ENCODE measurements around the gene RNU6-7. TPM values are rescaled to one million over a fixed set of nuclear protein-coding genes. Genes with fewer than 3 reads are reported as not detected.
A peak's percentile ranks its signal among the peaks of the same experiment; 100 is the strongest.

The RNU6-7 gene
- total RNA-seq, 1 donor from 2014 or later: not detected

DNA sequence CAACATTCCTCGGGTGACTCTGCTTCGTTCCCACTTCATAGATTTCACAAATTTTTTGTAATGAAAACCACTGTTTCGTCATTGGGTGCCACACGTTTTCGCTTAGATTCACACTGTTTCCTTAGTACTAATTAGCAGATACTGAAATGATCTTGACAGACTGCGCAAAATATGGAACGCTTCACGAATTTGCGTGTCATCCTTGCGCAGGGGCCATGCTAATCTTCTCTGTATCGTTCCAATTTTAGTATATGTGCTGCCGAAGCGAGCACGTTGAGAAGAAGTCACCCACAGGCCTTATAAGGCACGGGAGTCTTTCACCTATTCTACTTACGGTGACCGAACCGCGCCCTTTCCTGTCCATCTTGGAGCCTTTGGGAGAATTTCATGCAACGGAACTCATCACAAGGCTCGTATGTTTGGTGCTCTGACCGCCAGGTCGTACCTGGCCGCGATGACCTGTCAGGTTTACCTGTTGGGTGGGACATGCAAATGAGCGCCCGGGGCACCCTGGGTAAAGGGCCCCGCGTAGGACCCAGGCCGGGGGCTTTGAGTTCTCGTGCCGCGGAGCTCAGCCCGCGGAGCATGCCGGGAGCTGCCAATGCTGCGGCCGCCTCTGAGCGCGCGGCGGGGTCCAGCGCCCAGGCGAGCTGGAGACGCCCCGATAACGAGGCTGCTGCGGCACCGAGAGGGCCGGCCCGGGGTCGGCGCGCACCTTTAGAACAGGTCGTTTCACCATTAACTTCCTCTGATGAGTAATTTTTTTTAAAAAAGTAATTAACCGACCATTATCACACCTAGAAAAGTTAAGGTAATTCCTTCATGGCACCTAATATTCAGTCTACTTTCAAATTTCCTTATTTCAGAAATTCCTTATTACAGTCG lies 1.4 kb downstream of the RNU6-7 start, which contains the start of gene RNU6-8:
Gene RNU6-8 (minus strand): TSS at position 272 of the 885 bp plus-strand sequence.
- DNase-seq (ENCODE audit: missing footprints) (peak; percentile 91), ATAC-seq (peak; percentile 95)
- intact Hi-C loops (cut with DNase I): loop anchor here (1.0 to 2.0 kb wide), 3 partner anchors 52 to 642 kb away; partner anchors contain the start of gene NUBPL

DNA sequence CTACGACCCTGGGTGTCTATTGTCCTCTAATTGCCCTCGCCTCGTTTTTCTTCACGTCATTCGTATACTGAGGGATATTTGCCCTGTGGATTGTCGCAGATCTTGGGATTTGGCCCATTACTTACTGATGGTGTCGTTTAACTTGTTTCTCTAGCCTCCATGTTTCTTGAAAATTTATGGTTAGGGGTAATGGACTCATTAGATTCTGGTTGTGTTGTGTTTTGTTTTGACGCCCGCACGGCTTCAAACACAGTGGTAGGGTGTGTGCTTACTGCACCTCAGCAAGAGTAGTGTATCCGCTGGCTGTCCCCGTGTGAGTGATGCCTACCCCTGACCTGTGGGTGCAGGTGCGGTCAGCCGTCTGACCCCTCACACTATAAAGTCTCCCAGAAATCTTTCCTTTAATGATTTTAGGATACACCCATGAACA lies 2.1 kb downstream of the RNU6-7 start:
- intact Hi-C loops (cut with DNase I): loop anchor here (1.0 to 2.0 kb wide), 3 partner anchors 51 to 643 kb away; partner anchors contain the start of gene NUBPL
- ATAC-seq: no peak

DNA sequence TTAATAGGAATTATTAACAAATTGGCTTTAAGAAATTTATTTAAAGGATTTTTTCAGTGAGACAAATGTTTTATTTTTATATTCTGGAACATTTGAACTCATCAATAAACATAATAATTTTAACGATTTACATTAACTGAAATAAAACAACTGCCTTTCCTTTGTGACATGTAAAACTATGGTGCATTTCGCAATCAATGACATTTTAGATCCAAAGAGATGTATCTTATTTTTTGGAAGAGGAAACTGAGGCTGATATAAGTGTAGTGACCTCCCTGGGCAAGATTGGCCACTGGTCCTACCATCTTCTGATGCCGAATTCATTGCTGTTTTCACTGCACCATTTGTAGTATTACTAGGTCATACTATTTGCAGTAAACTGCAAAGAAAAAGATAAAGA lies 3.7 kb downstream of the RNU6-7 start:
- intact Hi-C loops (cut with DNase I): no loop called here
- ATAC-seq: no peak
- no peak for DNase-seq (ENCODE audit: missing footprints)

More for the DNA sequence above, 2.1 kb downstream of the RNU6-7 start:
- no peak for DNase-seq (ENCODE audit: missing footprints)

DNA sequence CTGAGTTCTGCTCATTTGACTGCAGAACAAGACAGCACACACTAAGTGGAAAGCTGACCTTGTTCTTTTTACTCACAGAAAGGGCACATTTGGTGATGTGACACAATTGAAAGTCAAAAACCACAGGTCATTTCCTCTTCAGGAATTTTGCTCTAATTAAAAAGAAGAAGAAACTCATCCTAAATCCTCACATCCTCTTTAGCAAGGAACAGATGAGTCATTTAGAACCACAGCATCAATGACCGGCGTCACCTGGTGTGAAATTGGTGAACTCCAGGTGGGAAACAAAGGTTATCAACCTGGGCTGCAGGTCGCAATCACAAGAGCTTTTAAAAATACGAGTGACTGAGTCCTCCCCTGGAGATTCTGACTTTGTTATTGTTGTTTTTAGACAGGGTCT lies 4.1 kb downstream of the RNU6-7 start:
- intact Hi-C loops (cut with DNase I): no loop called here
- no peak for ATAC-seq

DNA sequence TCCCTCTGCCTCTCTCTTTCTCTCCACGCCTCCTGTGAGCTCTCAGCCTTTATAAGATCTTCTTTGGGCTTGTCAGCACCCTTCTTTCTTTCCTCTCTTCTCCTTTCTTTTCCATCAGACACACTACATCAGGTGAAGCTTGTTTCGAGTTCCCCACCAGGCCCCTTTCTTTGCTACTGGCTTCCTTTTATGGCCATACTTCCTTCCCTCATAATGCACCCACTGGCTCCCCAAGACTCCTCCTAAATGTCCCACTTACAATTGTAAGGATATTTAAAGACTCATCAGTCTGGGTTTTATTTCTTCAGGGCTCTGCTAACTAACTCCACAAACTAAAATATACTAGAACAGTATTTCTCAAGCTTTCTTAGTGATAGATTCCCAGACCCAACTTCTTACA lies 4.7 kb downstream of the RNU6-7 start:
- DNase-seq (ENCODE audit: missing footprints) (no peak), ATAC-seq (no peak)
- intact Hi-C loops (cut with DNase I): no loop called here

More for the DNA sequence above, 4.1 kb downstream of the RNU6-7 start:
- DNase-seq (ENCODE audit: missing footprints): no peak

DNA sequence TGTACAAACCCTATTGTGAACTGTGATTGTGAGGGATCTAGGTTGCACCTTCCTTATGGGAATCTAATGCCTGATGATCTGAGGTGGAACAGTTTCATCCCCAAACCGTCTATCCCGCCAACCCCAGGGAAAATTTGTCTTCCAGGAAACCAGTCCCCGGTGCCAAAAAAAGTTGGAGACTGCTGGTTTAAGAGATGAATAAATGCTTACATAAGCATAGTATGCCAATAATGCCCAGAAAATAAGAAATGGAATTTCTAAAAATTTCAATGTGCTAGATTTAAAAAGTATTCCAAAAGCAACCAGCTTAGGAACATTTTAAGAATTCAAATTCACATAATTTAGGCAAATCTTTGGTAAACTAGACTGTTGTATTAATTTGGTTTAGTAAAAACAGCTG lies 6.6 kb downstream of the RNU6-7 start:
- intact Hi-C loops (cut with DNase I): no loop called here
- no peak for ATAC-seq
- no peak for DNase-seq (ENCODE audit: missing footprints)

GRCh38 chr14:32209471-32209870 lies 7.6 kb downstream of the RNU6-7 start:
- intact Hi-C loops (cut with DNase I): no loop called here
- DNase-seq (ENCODE audit: missing footprints): no peak
- no peak for ATAC-seq

- no peak for ATAC-seq
Observed at GRCh38 chr14:32211068-32211404, 9.2 kb downstream of the RNU6-7 start.

GRCh38 chr14:32212833-32213232 lies 11.0 kb downstream of the RNU6-7 start:
- intact Hi-C loops (cut with DNase I): no loop called here
- DNase-seq (ENCODE audit: missing footprints) (no peak), ATAC-seq (no peak)

More at GRCh38 chr14:32211068-32211404, 9.2 kb downstream of the RNU6-7 start:
- DNase-seq (ENCODE audit: missing footprints): no peak
- intact Hi-C loops (cut with DNase I): no loop called here

DNA sequence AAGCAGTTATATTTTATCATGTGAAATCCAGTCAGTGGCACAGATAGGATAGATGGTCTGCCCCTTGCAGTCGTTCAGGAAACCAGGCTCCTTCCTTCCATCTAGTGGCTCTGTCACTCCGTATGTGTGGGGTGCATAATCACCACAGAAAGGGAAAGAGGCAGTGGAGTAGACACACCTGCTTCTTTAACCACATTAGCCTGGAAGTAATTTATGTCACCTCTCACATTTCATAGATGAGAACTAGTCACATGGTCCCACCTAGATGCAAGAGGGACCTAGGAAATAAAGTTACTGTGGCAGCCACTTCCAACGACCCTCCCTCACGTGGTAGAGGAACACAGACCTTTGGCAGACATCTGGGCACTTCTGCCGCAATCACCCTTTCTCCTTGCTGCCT lies 15.5 kb downstream of the RNU6-7 start:
- ATAC-seq (no peak), DNase-seq (ENCODE audit: missing footprints) (no peak)
- intact Hi-C loops (cut with DNase I): no loop called here

GRCh38 chr14:32224737-32225377 lies 23.0 kb downstream of the RNU6-7 start:
- ATAC-seq (peak; percentile 55), DNase-seq (ENCODE audit: missing footprints) (no peak)
- intact Hi-C loops (cut with DNase I): no loop called here

DNA sequence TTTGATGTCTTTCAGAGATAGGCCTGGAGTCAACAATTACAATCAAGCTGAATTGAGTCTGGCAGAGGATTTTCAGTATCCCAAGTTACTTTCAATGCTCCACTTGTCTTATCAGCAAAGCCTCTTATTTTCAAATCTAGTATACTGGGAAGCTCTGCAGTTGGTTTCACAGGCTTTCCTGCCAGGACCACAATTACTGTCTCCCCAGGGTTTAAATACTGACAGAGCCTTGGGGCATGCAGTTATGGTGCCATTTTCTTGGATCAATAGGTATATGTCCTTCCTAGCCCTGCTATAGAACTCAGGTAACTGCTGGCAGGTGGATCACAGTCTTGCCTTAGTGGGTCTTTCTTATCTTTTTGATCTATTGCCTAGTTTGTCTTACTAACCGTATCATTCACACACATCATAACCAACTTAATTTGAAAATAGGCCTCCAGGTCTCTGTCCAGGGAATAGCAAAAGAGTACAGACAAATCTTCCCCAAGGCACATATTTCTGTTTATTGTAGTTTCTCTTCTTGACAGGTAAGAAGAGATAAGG lies 23.6 kb downstream of the RNU6-7 start:
- ATAC-seq: no peak
- DNase-seq (ENCODE audit: missing footprints): no peak
- intact Hi-C loops (cut with DNase I): no loop called here

- intact Hi-C loops (cut with DNase I): no loop called here
- ATAC-seq (no peak), DNase-seq (ENCODE audit: missing footprints) (no peak)
Observed at GRCh38 chr14:32226056-32226455, 24.2 kb downstream of the RNU6-7 start.

DNA sequence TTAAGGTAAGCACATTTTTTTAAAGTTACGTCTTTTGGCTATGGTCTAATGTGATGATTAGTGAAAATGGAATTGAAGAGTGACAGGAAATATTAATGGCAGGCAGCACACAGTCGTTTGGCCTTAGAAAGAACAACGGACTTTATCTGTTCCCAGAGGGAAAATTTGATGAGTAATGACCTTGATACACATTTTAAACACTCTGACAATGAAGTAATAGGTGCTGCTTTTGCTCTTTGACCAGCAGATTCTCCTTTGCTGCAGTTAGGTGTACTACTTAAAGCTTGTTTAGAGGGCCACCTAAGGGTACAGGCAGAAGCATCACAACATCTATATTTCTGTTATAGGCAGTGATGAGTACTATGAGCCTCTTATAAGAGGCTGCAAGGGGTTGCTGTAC lies 28.3 kb downstream of the RNU6-7 start:
- ATAC-seq: peak; percentile 51
- no peak for DNase-seq (ENCODE audit: missing footprints)
- intact Hi-C loops (cut with DNase I): no loop called here

GRCh38 chr14:32230695-32231280 lies 28.9 kb downstream of the RNU6-7 start:
- intact Hi-C loops (cut with DNase I): no loop called here
- ATAC-seq: peak; percentile 24
- DNase-seq (ENCODE audit: missing footprints): no peak

GRCh38 chr14:32232481-32232880 lies 30.6 kb downstream of the RNU6-7 start:
- intact Hi-C loops (cut with DNase I): no loop called here
- ATAC-seq (no peak), DNase-seq (ENCODE audit: missing footprints) (no peak)

- DNase-seq (ENCODE audit: missing footprints): no peak
- no peak for ATAC-seq
- intact Hi-C loops (cut with DNase I): no loop called here
Observed at GRCh38 chr14:32233260-32233659, 31.4 kb downstream of the RNU6-7 start.

DNA sequence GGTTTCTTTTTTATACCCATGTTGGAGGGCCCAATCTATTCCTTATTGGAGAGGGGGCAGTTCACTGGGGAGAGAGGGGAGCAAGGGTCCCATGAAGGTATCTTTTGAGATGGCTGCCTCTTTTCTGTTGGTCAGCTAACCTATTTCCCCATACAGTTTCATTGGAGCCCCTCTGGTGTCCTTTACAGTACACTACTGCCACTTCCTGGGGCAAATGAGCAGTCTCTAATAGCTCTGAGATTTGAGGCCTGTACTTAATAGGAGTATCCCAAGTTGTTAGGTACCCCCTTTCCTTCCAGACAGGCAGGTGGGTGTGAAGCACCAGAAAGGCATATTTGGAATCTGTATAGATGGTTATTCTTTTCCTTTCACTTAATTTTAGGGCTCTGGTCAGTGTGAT lies 42.6 kb downstream of the RNU6-7 start:
- no peak for ATAC-seq
- intact Hi-C loops (cut with DNase I): no loop called here
- DNase-seq (ENCODE audit: missing footprints): no peak

DNA sequence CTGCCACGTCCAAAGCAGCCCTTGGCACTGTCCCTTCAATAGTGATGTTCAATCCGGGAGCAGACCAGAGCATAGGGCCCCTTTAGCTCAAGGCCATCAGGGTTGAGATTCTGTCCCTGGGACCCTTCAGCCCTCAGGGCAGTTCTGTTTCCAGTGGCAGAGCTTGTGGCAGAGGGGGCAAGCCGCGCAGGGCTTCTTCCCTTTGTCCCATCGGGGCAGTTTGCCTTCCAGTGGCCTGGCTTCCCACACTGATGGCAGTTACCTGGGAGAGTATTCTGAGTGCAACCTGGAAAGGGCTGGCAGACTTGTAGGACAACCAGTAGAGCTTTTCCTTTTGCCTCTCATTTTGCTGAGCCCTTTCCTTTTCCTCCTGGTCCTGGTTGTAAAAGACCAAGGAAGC lies 44.9 kb downstream of the RNU6-7 start:
- intact Hi-C loops (cut with DNase I): no loop called here
- ATAC-seq (no peak), DNase-seq (ENCODE audit: missing footprints) (peak; percentile 51)

Data from Right ventricle myocardium inferior (tissue), 1 donor.